HG03045 (cell line): Measurements from ENCODE around the gene OR52E8.

ENCODE experiments used
- ATAC-seq: cut with Tn5 transposase; IDR thresholded peaks from one replicate; pipeline ENCODE4 v1.9.1; 2021; ENCODE audit warnings: mild to moderate bottlenecking, moderate library complexity; ENCODE audit not compliant: unreplicated experiment

OR52E8 gene

DNA sequence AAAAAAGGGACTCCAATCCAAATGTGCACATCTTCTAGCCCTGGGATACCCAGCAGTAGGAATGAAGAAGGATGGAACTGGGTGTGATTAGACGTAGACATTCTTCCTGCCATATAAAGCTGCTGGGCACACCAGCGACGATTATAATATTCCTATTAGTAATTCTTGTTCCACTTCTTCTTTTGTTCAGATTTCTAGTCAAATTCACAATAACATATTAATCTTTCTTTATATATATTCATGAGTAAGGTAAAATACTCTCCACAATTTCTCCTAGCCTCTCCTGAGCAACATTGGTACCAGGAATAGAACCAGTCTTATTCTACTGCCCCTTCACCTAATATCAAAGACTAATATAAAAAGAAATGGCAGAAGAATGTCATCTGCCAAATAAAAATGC lies at the start of gene OR52E8:
TSS of gene OR52E8 (minus strand) at position 101 of the 400 bp plus-strand sequence. CDS start at position 101, 0 bp downstream.
- ATAC-seq = no peak

DNA sequence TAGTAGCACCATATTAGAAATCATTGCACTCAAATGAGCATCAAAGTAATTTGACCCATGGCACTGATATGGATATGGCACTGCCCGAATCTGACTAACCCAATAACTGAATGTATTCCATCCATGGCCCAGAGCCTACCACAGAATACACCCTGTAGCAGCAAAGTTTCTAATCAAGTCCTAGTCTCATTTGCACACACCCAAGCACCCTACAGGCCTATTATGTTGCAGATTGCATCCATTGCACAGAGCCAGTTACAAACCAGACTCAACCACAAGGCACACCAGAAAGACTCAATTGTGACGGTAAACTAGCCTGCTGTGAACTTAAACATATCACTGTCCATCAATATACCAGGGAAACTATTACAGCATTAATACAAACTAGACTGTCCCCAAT lies 42.0 kb upstream of the OR52E8 start:
- ATAC-seq = no peak

DNA sequence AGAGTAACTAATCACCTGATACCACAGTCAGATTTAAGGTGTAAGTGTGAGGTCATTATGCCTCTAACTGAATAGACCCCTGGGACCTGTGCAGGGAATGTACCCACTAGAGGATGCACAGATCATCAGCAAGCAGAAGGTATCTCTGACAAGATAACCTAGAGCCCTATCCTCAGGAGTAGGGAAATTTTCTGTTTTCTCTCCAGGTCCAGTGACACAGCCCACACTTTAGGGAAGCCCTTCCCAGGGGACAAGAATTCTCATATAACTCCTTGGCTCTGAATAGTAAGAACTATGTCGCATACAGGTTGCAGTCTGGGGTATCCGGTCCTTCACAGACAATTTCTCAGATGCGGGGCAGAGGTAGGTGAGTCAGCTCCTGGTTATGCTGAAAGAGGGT lies 35.4 kb upstream of the OR52E8 start, which contains the start of gene OR52E5:
TSS of gene OR52E5 (plus strand) at position 301 of the 400 bp plus-strand sequence. CDS start 7,569 bp downstream, outside the sequence.
- ATAC-seq = no peak

DNA sequence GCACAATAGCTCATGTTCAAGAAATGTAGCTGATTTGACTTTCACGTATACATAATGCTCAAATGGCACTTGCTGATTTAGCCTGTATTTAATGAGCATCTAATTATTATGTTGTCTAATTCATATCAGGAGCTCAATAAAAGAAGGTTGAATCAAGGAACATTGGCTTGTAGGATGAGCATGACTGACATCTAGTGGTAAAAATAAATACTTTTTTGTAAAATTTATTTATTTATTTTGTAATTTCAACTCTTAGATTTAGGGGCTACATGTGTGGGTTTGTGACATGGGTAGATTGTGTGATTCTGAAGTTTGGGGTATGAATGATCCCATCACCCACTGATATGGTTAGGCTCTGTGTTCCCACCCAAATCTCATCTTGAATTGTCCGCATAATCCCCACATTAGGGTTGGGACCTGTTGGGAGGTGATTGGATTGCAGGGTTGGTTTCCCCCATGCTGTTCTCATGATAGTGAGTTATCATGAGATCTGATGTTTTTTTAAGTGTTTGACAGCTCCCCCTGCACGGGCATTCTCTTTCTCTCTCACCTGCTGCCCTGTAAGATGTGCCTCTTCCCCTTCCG lies 33.8 kb upstream of the OR52E8 start:
- ATAC-seq = no peak

DNA sequence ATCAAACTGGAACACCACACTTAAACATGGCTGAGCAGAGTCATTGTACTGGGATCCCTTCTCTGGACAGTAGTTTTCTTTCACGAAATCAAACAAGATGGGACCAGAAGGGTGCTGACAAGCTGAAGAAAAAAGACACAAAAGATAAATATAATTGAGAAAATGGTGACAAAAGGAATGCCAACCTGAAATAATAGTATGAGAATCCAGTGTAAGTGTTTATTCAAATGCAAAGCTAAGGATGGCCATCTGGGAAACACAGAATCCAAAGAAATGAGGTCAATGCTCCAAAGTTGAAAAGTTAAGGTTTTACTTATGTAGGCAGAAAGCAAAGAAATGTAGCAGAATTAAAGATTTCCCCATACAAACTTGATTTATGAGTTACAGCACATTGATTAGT lies 30.2 kb upstream of the OR52E8 start:
- no peak for ATAC-seq

DNA sequence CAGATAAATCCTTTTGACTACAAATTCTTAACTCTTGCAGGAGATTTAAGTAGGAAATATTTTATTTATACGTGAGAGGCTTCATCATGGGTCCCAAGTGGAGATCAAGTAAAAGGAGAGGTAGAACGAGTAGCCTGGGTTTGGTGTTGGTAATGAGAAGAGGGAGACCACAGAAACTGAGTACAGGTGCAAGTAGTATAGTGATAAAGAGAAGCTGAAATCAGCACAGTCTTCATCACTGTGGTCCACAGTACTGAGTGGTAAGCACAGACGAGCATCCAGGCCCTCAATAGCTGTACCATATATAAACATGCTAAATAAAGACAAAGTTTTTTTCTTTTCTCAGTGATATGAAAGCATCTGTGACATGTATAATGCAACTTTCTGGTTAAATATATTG lies 29.7 kb upstream of the OR52E8 start:
- ATAC-seq = no peak

DNA sequence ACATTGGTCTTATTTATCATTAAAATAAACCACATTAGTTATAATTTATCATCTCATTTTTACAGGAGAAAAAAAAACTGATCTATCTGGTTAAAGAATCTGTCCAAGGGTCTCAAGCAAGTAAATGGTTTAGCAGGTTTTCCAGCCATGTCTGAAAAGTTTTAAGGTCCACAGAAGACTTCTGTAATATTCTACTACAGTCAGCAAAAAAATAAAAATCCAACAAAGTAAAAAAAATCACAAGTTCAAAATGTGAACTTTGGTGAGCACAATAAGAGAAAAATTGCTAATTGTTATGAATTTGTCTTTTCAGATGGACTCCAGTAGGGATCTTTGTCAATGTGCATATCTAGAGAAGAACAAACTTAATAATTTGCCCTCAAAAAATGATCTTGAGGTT lies 24.3 kb upstream of the OR52E8 start:
- no peak for ATAC-seq

DNA sequence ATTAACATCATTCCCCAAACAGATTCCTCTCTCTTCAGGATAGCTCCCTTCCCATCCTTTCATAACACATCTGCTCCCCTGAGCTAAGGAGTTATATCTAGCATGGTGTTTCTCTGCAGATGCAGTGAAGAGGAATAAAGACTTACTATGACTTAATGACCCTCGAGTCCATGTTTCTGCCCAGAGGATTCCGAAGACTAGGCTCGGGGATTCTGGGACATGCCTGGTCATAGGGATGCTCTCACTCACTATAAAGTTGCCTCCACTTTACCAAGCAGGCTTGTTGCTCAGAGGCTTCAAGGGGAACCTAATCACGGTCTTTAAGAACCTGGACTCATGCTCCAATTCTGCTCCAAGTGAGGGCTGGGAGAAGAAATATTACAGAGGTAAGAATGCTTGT lies 22.8 kb upstream of the OR52E8 start, which contains the start of gene OR52E4:
TSS of gene OR52E4 (plus strand) at position 301 of the 400 bp plus-strand sequence. CDS start 3,664 bp downstream, outside the sequence.
- no peak for ATAC-seq

DNA sequence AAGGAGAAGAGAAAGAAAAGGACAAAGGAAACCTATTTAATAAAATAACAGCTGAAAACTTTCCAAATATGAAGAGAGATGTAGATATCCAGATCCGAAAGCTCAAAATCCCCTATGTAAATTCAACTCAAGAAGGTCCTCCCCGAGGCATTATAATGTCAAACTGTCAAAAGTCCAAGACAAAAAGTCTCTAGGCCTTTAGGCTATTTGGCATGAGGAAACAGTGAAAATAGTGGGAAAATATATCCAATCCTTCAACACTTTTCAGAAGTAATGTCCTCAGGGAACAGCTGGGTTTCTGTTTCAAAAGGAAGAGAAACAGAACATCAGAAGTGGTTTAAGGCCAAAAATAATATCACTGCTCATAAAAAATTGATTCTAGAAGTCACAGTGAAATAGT lies 21.1 kb upstream of the OR52E8 start:
- ATAC-seq = no peak

DNA sequence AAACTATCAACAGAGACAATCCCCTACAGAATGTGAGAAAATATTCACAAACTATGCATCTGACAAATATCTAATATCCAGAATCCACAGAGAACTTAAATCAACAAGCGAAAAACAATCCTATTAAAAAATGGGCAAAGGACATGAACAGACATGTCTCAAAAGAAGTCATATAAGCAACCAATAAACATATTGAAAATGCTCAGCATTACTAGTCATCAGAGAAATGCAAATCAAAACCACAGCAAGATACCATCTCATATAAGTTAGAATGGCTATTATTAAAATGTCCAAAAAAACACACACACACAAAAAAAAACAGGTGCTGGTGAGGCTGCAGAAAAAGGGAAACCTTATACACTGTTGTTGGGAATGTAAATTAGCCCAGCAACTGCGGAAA lies 8.3 kb upstream of the OR52E8 start:
- ATAC-seq = no peak

DNA sequence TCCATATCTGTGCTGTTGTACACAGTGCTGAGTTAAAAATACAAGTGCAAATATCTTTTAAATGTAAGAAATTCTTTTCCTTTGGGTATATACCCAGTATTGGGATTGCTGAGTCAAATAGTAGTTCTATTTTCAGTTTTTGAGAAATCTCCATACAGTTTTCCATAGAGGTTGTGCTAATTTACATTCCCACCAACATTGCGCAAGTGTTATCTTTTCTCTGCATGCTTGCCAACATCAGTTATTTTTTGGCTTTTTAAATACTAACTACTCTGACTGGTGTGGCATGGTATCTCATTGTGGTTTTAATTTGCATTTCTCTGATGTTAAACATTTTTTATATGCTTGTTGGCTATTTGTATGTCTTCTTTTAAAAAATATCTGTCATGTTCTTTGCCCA lies 6.5 kb downstream of the OR52E8 start:
- no peak for ATAC-seq

DNA sequence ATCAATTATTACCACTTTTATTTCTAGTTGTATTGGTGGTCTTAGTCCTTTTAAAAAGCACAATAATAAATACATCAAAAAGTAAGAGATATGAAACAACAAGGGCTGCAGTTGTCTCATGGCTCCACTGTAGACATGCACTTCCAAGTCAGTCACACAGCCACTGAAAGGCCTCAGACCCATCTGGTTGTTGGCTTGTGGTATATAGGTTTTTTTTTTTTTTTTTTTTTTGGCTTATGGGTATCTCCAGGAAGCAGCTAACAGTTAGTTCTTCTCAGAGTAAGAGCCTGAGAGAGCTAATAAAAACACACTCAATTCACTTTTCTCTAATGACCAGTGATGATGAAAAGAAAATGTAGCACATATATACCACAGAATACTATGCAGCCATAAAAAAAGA lies 9.8 kb downstream of the OR52E8 start:
- ATAC-seq = no peak

DNA sequence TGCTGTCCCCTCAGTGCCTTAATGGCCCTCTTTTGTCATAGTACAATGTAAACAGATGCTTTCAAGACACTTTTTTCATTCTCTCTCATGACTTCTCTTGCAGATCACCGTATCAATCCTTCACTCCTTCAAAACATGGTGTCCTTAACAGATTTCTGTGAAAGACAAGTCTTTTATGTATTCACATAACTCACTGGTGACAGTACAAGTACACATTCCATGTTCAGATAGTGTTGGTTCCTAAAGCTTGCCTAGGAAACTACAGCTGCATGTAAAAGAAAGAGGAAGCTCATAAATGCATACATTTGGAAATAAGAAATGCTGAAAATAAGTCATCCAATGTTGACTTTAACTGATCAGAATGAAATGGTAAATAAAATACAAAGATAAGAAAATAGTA lies 10.8 kb downstream of the OR52E8 start:
- ATAC-seq = no peak

DNA sequence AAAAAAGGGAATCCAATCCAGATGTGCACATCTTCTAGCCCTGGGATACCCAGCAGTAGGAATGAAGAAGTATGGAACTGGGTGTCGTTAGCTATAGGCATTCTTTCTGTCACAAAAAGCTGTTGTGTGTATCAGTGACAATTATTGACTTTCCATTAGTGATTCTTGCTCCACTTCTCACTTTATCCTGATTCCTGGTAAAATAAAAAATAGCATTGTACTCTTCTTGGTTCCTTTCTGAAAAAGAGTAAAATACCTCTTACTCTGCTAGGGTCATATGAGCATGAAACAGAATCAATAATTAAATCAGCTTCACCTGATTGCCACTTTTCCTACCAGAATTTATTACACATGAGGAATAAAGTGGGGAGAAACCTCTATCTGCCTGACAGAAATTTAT lies 15.7 kb downstream of the OR52E8 start, which contains the start of gene OR52E6:
TSS of gene OR52E6 (minus strand) at position 101 of the 400 bp plus-strand sequence. CDS start at position 101, 0 bp downstream.
- no peak for ATAC-seq

DNA sequence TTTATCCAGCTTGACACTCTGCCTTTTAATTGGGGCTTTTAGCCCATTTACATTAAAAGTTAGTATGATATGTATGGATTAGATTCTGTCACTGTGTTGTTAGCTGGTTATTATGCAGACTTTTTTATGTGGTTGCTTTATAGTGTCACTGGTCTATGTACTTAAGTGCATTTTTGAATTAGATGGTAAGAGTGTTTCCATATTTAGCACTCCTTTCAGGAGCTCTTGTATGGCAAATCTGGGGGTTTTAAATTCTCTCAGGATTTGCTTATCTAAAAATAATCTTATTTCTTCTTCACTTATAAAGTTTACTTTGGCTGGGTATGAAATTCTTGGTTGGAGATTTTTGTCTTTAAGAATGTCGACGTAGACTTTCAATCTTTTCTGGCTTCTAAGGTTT lies 19.8 kb downstream of the OR52E8 start:
- no peak for ATAC-seq

DNA sequence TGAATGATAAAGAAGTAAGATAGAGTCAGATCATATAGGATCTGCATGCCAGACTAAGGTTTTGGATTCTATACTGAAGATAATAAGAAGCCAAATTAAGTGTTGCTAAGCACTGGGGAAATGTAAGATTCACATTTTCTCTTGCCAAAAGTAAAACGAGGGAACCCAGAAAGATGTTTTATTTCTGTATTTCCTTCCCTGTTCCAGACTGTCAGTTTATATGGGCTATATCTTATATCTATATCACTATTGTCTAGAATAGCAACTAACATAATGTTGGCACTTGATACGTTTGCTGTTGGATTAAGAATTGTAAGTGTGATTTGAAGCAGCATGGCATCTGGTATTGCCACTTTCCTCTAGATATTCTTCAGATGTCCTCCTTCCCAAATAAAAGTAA lies 24.0 kb downstream of the OR52E8 start:
- ATAC-seq = no peak

DNA sequence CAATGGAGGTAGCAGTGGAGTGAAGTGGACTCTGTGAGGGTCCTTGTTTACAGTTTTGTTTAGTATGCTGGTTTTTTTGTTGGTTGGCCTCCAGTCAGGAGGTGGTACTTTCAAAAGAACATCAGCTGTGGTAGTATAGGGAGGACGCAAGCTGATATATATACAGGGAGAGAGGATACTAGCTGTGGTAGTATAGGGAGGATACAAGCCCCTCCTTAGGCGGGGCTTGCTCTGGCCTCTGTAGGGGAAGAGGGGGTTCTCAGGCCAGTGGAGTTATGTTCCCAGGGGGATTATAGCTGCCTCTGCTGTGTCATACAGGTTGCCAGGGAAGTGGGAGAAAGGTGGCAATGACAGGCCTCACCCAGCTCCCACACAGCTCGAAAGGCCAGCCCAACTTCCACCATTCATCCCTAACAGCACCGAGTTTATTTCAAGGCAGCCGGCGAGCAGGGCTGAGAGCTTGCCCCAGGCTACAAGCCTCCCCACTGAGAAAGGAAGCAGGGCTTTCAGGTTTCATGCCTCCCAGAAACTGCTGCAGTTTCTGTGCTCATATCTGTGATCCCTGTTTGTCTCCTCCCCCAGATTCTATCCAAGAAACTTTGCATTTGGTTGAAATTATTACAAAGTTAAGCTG lies 26.2 kb downstream of the OR52E8 start:
- ATAC-seq = no peak

DNA sequence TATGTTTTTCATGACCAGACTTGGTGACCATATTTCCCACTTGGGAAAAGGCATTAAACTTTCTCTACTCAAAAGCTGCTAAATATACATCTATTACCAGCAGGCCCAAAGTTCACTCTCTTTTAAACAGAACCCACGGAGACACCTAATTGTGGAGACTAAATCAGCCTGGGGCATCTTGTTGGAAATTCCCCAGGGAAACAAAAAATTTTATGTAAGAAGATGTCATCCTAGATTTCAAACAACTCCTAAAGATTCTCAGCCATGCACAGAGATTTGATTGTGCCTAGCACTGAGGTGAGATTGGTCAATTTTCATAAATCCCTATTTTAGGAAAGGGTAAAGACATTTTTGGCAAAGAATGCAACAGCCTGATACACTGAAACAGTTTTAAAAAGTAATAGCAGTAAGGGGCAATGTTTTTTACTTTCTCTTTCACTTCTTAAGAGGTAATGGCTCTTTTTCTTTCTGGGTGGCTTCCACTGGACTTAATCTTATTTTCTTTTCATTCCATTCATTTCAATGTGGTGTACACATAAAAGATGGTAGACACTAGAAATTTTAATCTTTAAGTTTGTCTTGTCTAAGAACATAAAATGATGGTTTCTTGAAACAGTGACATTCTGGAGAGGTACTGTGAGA lies 39.1 kb downstream of the OR52E8 start:
- ATAC-seq = peak; percentile 74

DNA sequence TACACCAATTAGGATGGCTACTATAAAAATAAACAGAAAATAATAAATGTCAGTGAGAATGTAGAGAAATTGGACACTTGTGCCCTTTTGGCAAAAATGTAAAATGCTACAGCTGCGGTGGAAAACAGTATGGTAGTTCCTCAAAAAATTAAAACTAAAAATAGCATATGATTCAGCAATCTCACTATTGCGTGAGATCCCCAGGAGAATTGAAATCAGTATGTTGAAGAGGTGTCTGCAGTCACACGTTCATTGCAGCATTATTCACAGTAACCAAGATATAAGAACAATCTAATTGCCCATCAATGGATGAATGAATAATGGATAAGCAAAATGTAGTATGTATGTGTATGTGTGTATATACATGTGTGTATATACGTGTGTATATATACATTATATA lies 42.0 kb downstream of the OR52E8 start:
- no peak for ATAC-seq

DNA sequence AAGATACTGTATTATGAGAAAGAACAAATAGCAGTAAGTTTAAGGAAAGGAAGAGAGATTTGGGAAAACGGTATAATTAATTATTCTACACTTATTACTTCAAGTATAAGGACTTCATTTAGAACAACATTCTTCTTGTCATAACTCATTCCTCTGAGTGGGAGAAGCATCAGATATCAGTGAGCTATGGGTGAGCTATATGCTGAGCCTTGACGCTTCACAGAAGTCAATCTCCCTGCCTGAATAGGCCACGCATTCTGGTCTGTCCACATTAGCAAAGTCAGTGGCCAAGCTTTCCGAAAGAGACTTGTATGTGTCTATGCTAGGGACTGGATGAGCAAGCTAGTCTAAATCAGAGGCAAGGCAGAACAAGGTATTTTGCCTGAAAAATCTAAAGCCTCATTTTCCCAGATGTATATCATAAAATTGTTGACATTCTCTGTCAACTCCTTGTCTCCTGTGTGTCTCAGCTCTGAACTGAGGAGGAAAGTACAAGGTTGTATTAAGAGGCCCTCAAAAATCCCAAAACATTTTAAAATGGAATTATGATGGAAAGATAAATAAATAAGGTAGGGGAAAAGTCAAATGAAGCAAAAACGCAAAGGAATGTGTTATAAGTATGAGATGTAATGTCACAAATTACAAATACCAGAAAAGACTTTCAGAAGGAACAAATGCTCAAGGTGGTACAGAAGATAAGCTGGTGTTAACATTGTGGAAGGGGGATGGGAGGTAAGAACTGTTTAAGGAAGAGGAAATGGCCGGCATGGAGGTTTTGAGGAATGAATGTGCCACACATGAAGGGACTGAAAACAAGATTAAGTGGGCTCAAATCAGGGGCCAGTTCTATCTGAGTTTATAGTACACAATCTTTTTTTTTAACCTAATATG lies 47.3 kb downstream of the OR52E8 start:
- ATAC-seq = no peak

DNA sequence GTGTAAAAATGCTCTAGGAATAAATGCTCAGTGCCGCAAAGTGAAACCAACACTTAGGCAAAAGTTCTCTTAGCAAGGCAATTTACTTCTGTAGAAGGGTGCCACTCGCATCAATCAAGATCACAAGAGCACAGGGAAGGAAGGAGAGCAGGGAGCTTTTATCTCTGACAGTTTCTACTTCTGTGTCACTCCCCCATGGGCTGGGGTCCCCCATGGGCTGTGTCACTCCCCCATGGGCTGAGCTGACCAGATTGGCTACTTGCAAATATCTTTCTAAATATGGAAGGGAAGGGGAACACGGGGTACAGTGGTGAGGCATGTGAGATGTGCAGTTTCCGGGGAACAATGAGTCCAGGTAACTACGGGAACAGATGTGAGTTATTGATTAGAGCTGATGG lies 48.4 kb downstream of the OR52E8 start:
- ATAC-seq = peak; percentile 38
